Pancreas (tissue), 10 donors: ENCODE data around the gene SCRG1. TPM values are rescaled to one million over a fixed set of nuclear protein-coding genes. Genes with fewer than 3 reads are reported as not detected.

Source experiments
- ATAC-seq, 4 donors: fragments of 200-7000 bp; cut with Tn5 transposase; one replicate each; pipeline versions ENCODE4 v1.8.0 to v1.9.1; 2020; ENCODE audit warnings: mild to moderate bottlenecking in 4 of 4, moderate library complexity in 4 of 4
- DNase-seq, 6 donors: peaks; one replicate each; pipeline ENCODE4 v3.0.0-alpha.2; 2020
- FAIRE-seq: peaks from 2 replicates; lab custom pipeline; 2012; peaks lifted over from hg19 to GRCh38; lab: Jason Lieb, UNC
- H3K27ac ChIP-seq, 4 donors: fragments of 200-600 bp; sonication (generic); 1 replicate in 3 of 4; 2 replicates in 1 of 4; pipeline versions ENCODE4 v1.5.0 to v1.8.0; 2020
- H3K27me3 ChIP-seq, 4 donors: fragments of 200-600 bp; one replicate each; pipeline ENCODE4 v1.8.0; 2021
- H3K36me3 ChIP-seq, 3 donors: fragments of 200-600 bp; sonication (generic) in 1 of 3; one replicate each; pipeline versions ENCODE4 v1.5.0 to v1.8.0; 2020 to 2021
- H3K4me1 ChIP-seq, 3 donors: fragments of 200-600 bp; one replicate each; pipeline ENCODE4 v1.8.0; 2021
- H3K4me3 ChIP-seq, 4 donors: fragments of 200-600 bp; sonication (generic) in 2 of 4; one replicate each; pipeline versions ENCODE4 v1.5.0 to v1.8.0; 2020 to 2021
- H3K9me3 ChIP-seq, 4 donors: fragments of 200-600 bp; one replicate each; pipeline ENCODE4 v1.8.0; 2021
- CTCF ChIP-seq, 4 donors: fragments of 200-600 bp; sonication (generic) in 3 of 4; IDR thresholded peaks; one replicate each; pipeline versions ENCODE4 v1.5.0 to v1.8.0; 2021; ENCODE audit warnings: antibody characterized with exemption in 4 of 4
- WGBS, 2 donors: extraction: QIAGEN DNeasy Blood & Tissue Kit; methylation state at CpG; one replicate each; pipeline ENCODE4 v1.1.7; 2013; 5-methylcytosine and 5-hydroxymethylcytosine counted together
- intact Hi-C, 3 donors: fragments of 100-400 bp; cut with DNase I; formaldehyde crosslinking; loops; one replicate each; pipeline versions ENCODE4 v1.11.1 to v1.14.2; 2022
- polyA plus RNA-seq, 2 donors: library from polyadenylated mRNA; stranded (reverse); fragments of 200-250 nt; gene quantifications; one replicate each; pipeline ENCODE4 v1.2.3, GENCODE V29; 2013
- total RNA-seq, 6 donors: library from RNA; stranded (reverse); fragmentation: NEBNext Ultra II Directional in 4 of 6; extraction: Animal tissue kit (Norgen Biotek cat#: 25700) in 4 of 6; gene quantifications; one replicate each; pipeline versions ENCODE4 v1.2.1 to v1.2.4, GENCODE V29; 2021 to 2023
- donor health status: healthy with polysubstance abuse.
- donor health status: DM: no; HTN: no; CAD: no; lungs with moderate emphysema.
- donor health status: DM: no; HTN: no; CAD: no.
- donor health status: control.
- donor health status: control.
- donor health status: Bipolar disorder and iron deficiency.
- donor health status: DM: yes; HTN: yes; CAD: no.
- donor health status: DM: no; HTN: no; CAD: no.
- donor health status: DM: no; HTN: no; CAD: no.
- donor health status: DM: yes; HTN: yes; CAD: no.

SCRG1 gene
- total and polyA plus RNA-seq, 8 donors, result 0.06 to 0.43 (median 0.33) TPM; not detected in 2

GRCh38 chr4:173365359-173365996 is 33.4 kb downstream of the SCRG1 start:
- 28 to 39% methylated on average over 2 of the region's 2 CpGs for WGBS, 2 donors
- H3K27ac ChIP-seq, result no peak overlapping the region
- H3K4me1 ChIP-seq, result no peaks in the 10 kb centered on the region
- no peaks in the 10 kb centered on the region for H3K27me3 ChIP-seq
- H3K36me3 ChIP-seq, result no peaks in the 10 kb centered on the region
- no peaks in the 10 kb centered on the region for H3K9me3 ChIP-seq
- DNase-seq (no peak), ATAC-seq (no peak), FAIRE-seq (peak; percentile 9)
- intact Hi-C loops, result no loop called here
- no peak for TF ChIP-seq CTCF (IDR thresholded peaks at IDR 0.05)
- H3K4me3 ChIP-seq, result no peak overlapping the region

GRCh38 chr4:173362666-173363065 is 36.2 kb downstream of the SCRG1 start:
- WGBS, 2 donors, result 55% methylated on average over 3 of the region's 3 CpGs
- Histone ChIP-seq H3K4me3 (no peak overlapping the region), H3K9me3 (no peaks in the 10 kb centered on the region), H3K36me3 (no peaks in the 10 kb centered on the region), H3K27me3 (no peaks in the 10 kb centered on the region), H3K4me1 (no peaks in the 10 kb centered on the region), H3K27ac (no peak overlapping the region)
- intact Hi-C loops, result no loop called here
- no peak for TF ChIP-seq CTCF (IDR thresholded peaks at IDR 0.05)
- ATAC-seq (peak in 3 of 4 donors; percentile 36 to 65 (median 46)), DNase-seq (peak in 5 of 6 donors; percentile 22 to 62 (median 54)), FAIRE-seq (no peak)

GRCh38 chr4:173360587-173361221 is 38.2 kb downstream of the SCRG1 start:
- 34 to 45% methylated on average over 5 of the region's 5 CpGs for WGBS, 2 donors
- Histone ChIP-seq H3K27ac (no peak overlapping the region), H3K4me1 (no peaks in the 10 kb centered on the region), H3K27me3 (no peaks in the 10 kb centered on the region), H3K9me3 (no peaks in the 10 kb centered on the region), H3K4me3 (no peak overlapping the region), H3K36me3 (no peaks in the 10 kb centered on the region)
- ATAC-seq, result peak in 1 of 4 donors; percentile 39
- no peak for DNase-seq
- TF ChIP-seq CTCF (IDR thresholded peaks at IDR 0.05), result no peak
- intact Hi-C loops, result no loop called here
- no peak for FAIRE-seq

- 51 to 54% methylated on average over 2 of the region's 2 CpGs for WGBS, 2 donors
- no peaks in the 10 kb centered on the region for H3K27me3 ChIP-seq
- no peaks in the 10 kb centered on the region for H3K9me3 ChIP-seq
- ATAC-seq (no peak), FAIRE-seq (no peak), DNase-seq (no peak)
- TF ChIP-seq CTCF (IDR thresholded peaks at IDR 0.05), result no peak
- H3K27ac ChIP-seq, result no peak overlapping the region
- no peaks in the 10 kb centered on the region for H3K4me1 ChIP-seq
- intact Hi-C loops, result no loop called here
- H3K4me3 ChIP-seq, result no peak overlapping the region
- H3K36me3 ChIP-seq, result no peaks in the 10 kb centered on the region
Measured at GRCh38 chr4:173357939-173358338, 41.0 kb downstream of the SCRG1 start.

- Histone ChIP-seq H3K4me1 (no peaks in the 10 kb centered on the region), H3K27me3 (no peaks in the 10 kb centered on the region), H3K9me3 (no peaks in the 10 kb centered on the region), H3K27ac (no peak overlapping the region), H3K4me3 (no peak overlapping the region), H3K36me3 (no peaks in the 10 kb centered on the region)
- TF ChIP-seq CTCF (IDR thresholded peaks at IDR 0.05), result no peak
- intact Hi-C loops, result no loop called here
- no peak for ATAC-seq
- WGBS, 2 donors, result 91 to 97% methylated on average over 1 of the region's 1 CpG
- FAIRE-seq, result no peak
- no peak for DNase-seq
Measured at GRCh38 chr4:173347467-173347866, 51.4 kb downstream of the SCRG1 start.
